Body of pancreas (tissue), 4 donors: ENCODE data around the gene F10. TPM values are rescaled to one million over a fixed set of nuclear protein-coding genes. Genes with fewer than 3 reads are reported as not detected.

Experiments used
- ATAC-seq: fragments of 150-250 bp; one replicate; pipeline ENCODE4 v1.9.1; 2016
- DNase-seq, 4 donors: peaks; one replicate each; pipeline ENCODE4 v3.0.0-alpha.2; 2019
- H3K27ac ChIP-seq, 4 donors: fragments of 200-600 bp; sonication (generic); 1 replicate in 3 of 4; 2 replicates in 1 of 4; pipeline versions ENCODE4 v1.5.1 to v1.6.1; 2016 to 2019; ENCODE audit warnings: mild to moderate bottlenecking in 1 of 4, mixed read lengths in 1 of 4, moderate library complexity in 1 of 4
- H3K27me3 ChIP-seq, 2 donors: fragments of 200-600 bp; sonication (generic); one replicate each; pipeline ENCODE4 v1.6.0; 2016; ENCODE audit warnings: mild to moderate bottlenecking in 1 of 2
- H3K36me3 ChIP-seq, 2 donors: fragments of 200-600 bp; sonication (generic); replicated peaks in 1 of 2; 2 replicates each; pipeline ENCODE4 v1.5.1; 2016; ENCODE audit warnings: low read depth in 2 of 2; ENCODE audit not compliant: insufficient read depth in 1 of 2
- H3K4me1 ChIP-seq: fragments of 200-600 bp; sonication (generic); one replicate; pipeline ENCODE4 v1.6.0; 2016
- H3K4me3 ChIP-seq, 2 donors: fragments of 200-600 bp; sonication (generic); 1 replicate in 1 of 2; 2 replicates in 1 of 2; pipeline ENCODE4 v1.5.1; 2016 to 2019
- H3K9me3 ChIP-seq, 3 donors: fragments of 200-600 bp; sonication (generic); 1 replicate in 2 of 3; 2 replicates in 1 of 3; pipeline ENCODE4 v1.5.1; 2016
- CTCF ChIP-seq, 7 experiments: fragments of 450-650 bp in 4 of 7; fragments of 200-600 bp in 3 of 7; sonication (generic) in 3 of 7; IDR thresholded peaks; one replicate each; pipeline ENCODE4 v1.5.1; 2016 to 2019; ENCODE audit warnings: antibody characterized with exemption in 7 of 7
- POLR2A ChIP-seq, 3 donors: fragments of 450-650 bp; IDR thresholded peaks; one replicate each; pipeline ENCODE4 v1.6.1; 2016; ENCODE audit warnings: antibody characterized with exemption in 3 of 3, mild to moderate bottlenecking in 2 of 3
- WGBS, 2 donors: methylation state at CpG; one replicate each; pipeline ENCODE4 v1.1.5; 2017; 5-methylcytosine and 5-hydroxymethylcytosine counted together
- intact Hi-C: fragments of 100-400 bp; cut with DNase I; formaldehyde crosslinking; loops from one replicate; pipeline ENCODE4 v1.15.1; 2023
- total RNA-seq, 2 donors: library from RNA; depleted of rRNA; stranded (reverse); fragments of >200 nt; gene quantifications; one replicate each; pipeline ENCODE4 v1.1.0, GENCODE V29; 2016

F10 gene
- total RNA-seq, 2 donors from 2014 or later = 2.3 to 6.7 TPM

GRCh38 chr13:113164492-113164891, 41.9 kb downstream of the F10 start:
- Histone ChIP-seq H3K4me3 (no peak overlapping the region), H3K4me1 (no peaks in the 10 kb centered on the region), H3K27ac (no peak overlapping the region), H3K9me3 (no peaks in the 10 kb centered on the region), H3K27me3 (peaks cover 0 to 6% of the 10 kb centered on the region in 2 donors), H3K36me3 (peaks cover 0 to 2% of the 10 kb centered on the region in 2 donors)
- ATAC-seq (no peak), DNase-seq (no peak)
- TF ChIP-seq POLR2A (IDR thresholded peaks at IDR 0.05) (no peak), CTCF (IDR thresholded peaks at IDR 0.05) (no peak)
- WGBS, 2 donors = 76 to 81% methylated on average over 3 to 12 of the region's 12 CpGs
- intact Hi-C loops = no loop called here

- Histone ChIP-seq H3K4me1 (no peaks in the 10 kb centered on the region), H3K36me3 (peaks cover 0 to 5% of the 10 kb centered on the region in 2 donors), H3K9me3 (no peaks in the 10 kb centered on the region), H3K27ac (no peak overlapping the region), H3K4me3 (no peak overlapping the region), H3K27me3 (peaks cover 0 to 6% of the 10 kb centered on the region in 2 donors)
- intact Hi-C loops = no loop called here
- ATAC-seq = no peak
- no peak for TF ChIP-seq CTCF (IDR thresholded peaks at IDR 0.05)
- no peak for TF ChIP-seq POLR2A (IDR thresholded peaks at IDR 0.05)
- 86 to 94% methylated on average over 10 of the region's 10 CpGs for WGBS, 2 donors
- DNase-seq = no peak
These were observed 43.7 kb downstream of the F10 start for GRCh38 chr13:113166266-113166665.

- no peaks in the 10 kb centered on the region for H3K4me1 ChIP-seq
- H3K9me3 ChIP-seq = no peaks in the 10 kb centered on the region
- H3K27me3 ChIP-seq = peaks cover 0 to 6% of the 10 kb centered on the region in 2 donors
- H3K36me3 ChIP-seq = peaks cover 0 to 7% of the 10 kb centered on the region in 2 donors
- ATAC-seq = no peak
- DNase-seq = no peak
- intact Hi-C loops = no loop called here
- H3K27ac ChIP-seq = no peak overlapping the region
- no peak for TF ChIP-seq POLR2A (IDR thresholded peaks at IDR 0.05)
- no peak for TF ChIP-seq CTCF (IDR thresholded peaks at IDR 0.05)
- no peak overlapping the region for H3K4me3 ChIP-seq
- whole genome bisulfite sequencing, 2 donors = 85 to 88% methylated on average over 5 of the region's 5 CpGs
These were observed 44.1 kb downstream of the F10 start for GRCh38 chr13:113166681-113167080.

- Histone ChIP-seq H3K9me3 (no peaks in the 10 kb centered on the region), H3K27ac (no peak overlapping the region), H3K36me3 (peaks cover 0 to 10% of the 10 kb centered on the region in 2 donors), H3K4me1 (no peaks in the 10 kb centered on the region), H3K4me3 (no peak overlapping the region), H3K27me3 (peaks cover 0 to 6% of the 10 kb centered on the region in 2 donors)
- intact Hi-C loops = no loop called here
- DNase-seq (no peak), ATAC-seq (no peak)
- WGBS, 2 donors = 90% methylated on average over 10 of the region's 10 CpGs
- TF ChIP-seq POLR2A (IDR thresholded peaks at IDR 0.05) (no peak), CTCF (IDR thresholded peaks at IDR 0.05) (no peak)
These were observed 44.6 kb downstream of the F10 start for GRCh38 chr13:113167155-113167554.

- ATAC-seq = no peak
- DNase-seq = no peak
- Histone ChIP-seq H3K9me3 (no peaks in the 10 kb centered on the region), H3K27ac (no peak overlapping the region), H3K4me1 (no peaks in the 10 kb centered on the region), H3K36me3 (peaks cover 0 to 12% of the 10 kb centered on the region in 2 donors), H3K27me3 (peaks cover 0 to 6% of the 10 kb centered on the region in 2 donors), H3K4me3 (no peak overlapping the region)
- intact Hi-C loops = no loop called here
- TF ChIP-seq POLR2A (IDR thresholded peaks at IDR 0.05) = no peak
- no peak for TF ChIP-seq CTCF (IDR thresholded peaks at IDR 0.05)
- 99% methylated on average over 3 of the region's 3 CpGs for WGBS, 2 donors
These were observed 45.0 kb downstream of the F10 start for GRCh38 chr13:113167575-113167974.
